Spleen (tissue), 11 donors: Measurements from ENCODE around the gene GYS1. TPM values are rescaled to one million over a fixed set of nuclear protein-coding genes. Genes with fewer than 3 reads are reported as not detected.
A peak's percentile ranks its signal among the peaks of the same experiment; 100 is the strongest.

ENCODE experiments used
- DNase-seq: peaks from one replicate; pipeline ENCODE4 v3.0.0-alpha.2; 2020
- H3K27ac ChIP-seq, 8 donors: fragments of 200-600 bp; sonication (generic) in 7 of 8; 1 replicate in 4 of 8; 2 replicates in 4 of 8; pipeline versions ENCODE4 v1.5.0 to v1.8.0; 2016 to 2021; ENCODE audit warnings: inconsistent platforms in 4 of 8, mild to moderate bottlenecking in 4 of 8, moderate library complexity in 1 of 8
- H3K27me3 ChIP-seq, 7 donors: fragments of 200-600 bp; sonication (generic) in 6 of 7; replicated peaks in 1 of 7; 1 replicate in 4 of 7; 2 replicates in 3 of 7; pipeline versions ENCODE4 v1.5.0 to v1.8.0; 2016 to 2021; ENCODE audit warnings: inconsistent platforms in 3 of 7, mild to moderate bottlenecking in 1 of 7
- H3K36me3 ChIP-seq, 6 donors: fragments of 200-600 bp; sonication (generic) in 5 of 6; 1 replicate in 4 of 6; 2 replicates in 2 of 6; pipeline versions ENCODE4 v1.5.0 to v1.8.0; 2016 to 2021; ENCODE audit warnings: inconsistent platforms in 2 of 6
- H3K4me1 ChIP-seq, 6 donors: fragments of 200-600 bp; sonication (generic) in 5 of 6; 1 replicate in 3 of 6; 2 replicates in 3 of 6; pipeline versions ENCODE4 v1.5.0 to v1.8.0; 2016 to 2021; ENCODE audit warnings: inconsistent platforms in 3 of 6
- H3K4me3 ChIP-seq, 8 donors: fragments of 200-600 bp; sonication (generic) in 7 of 8; 1 replicate in 4 of 8; 2 replicates in 4 of 8; pipeline versions ENCODE4 v1.5.0 to v1.8.0; 2016 to 2021; ENCODE audit warnings: inconsistent platforms in 4 of 8, mild to moderate bottlenecking in 4 of 8, moderate library complexity in 2 of 8
- H3K9me3 ChIP-seq, 8 donors: fragments of 200-600 bp; sonication (generic) in 7 of 8; 1 replicate in 4 of 8; 2 replicates in 4 of 8; pipeline versions ENCODE4 v1.5.0 to v1.8.0; 2016 to 2021; ENCODE audit warnings: inconsistent platforms in 4 of 8
- CTCF ChIP-seq, 11 experiments: fragments of 200-600 bp in 7 of 11; fragments of 450-650 bp in 4 of 11; sonication (generic) in 4 of 11; IDR thresholded peaks in 8 of 11; conservative IDR thresholded peaks in 3 of 11; 1 replicate in 7 of 11; 2 replicates in 4 of 11; pipeline versions ENCODE4 v1.4.0 to v1.8.0; 2016 to 2021; ENCODE audit warnings: antibody characterized with exemption in 11 of 11, inconsistent platforms in 4 of 11, mild to moderate bottlenecking in 1 of 11
- POLR2A ChIP-seq, 3 donors: fragments of 450-650 bp; IDR thresholded peaks; one replicate each; pipeline ENCODE4 v1.5.1; 2017; ENCODE audit warnings: antibody characterized with exemption in 3 of 3, mild to moderate bottlenecking in 1 of 3
- POLR2AphosphoS5 ChIP-seq, 3 donors: sonication (generic); formaldehyde crosslinking; IDR thresholded peaks; one replicate each; pipeline ENCODE4 v1.5.1; 2017; ENCODE audit warnings: antibody characterized with exemption in 3 of 3
- WGBS, 5 donors: extraction: QIAGEN DNeasy Blood & Tissue Kit in 3 of 5; methylation state at CpG; one replicate each; pipeline versions ENCODE4 v1.1.5 to v1.1.7; 2013 to 2018; 5-methylcytosine and 5-hydroxymethylcytosine counted together
- intact Hi-C: fragments of 100-400 bp; cut with DNase I; formaldehyde crosslinking; loops from one replicate; pipeline ENCODE4 v1.15.0; 2023; ENCODE audit warnings: low total_unique reads
- polyA plus RNA-seq, 3 donors: library from polyadenylated mRNA; stranded (reverse); fragments of 200-250 nt; gene quantifications; one replicate each; pipeline ENCODE4 v1.2.1, GENCODE V29; 2013
- total RNA-seq, 7 donors: library from RNA; depleted of rRNA in 3 of 7; stranded (reverse); fragments of >200 nt in 3 of 7; fragmentation: NEBNext Ultra II Directional in 4 of 7; extraction: Animal tissue kit (Norgen Biotek cat#: 25700) in 4 of 7; gene quantifications; one replicate each; pipeline versions ENCODE4 v1.1.0 to v1.2.1, GENCODE V29; 2016 to 2021
- donor health status: healthy with polysubstance abuse.
- donor health status: DM: no; HTN: no; CAD: no; lungs with moderate emphysema.
- donor health status: DM: no; HTN: no; CAD: no.
- donor health status: Bipolar disorder and iron deficiency.
- donor health status: healthy.
- donor health status: DM: no; HTN: no; CAD: no.
- donor health status: DM: yes; HTN: yes; CAD: no.

GYS1 gene
- total and polyA plus RNA-seq, 10 donors: 11.9 to 47.1 (median 30.5) TPM

DNA sequence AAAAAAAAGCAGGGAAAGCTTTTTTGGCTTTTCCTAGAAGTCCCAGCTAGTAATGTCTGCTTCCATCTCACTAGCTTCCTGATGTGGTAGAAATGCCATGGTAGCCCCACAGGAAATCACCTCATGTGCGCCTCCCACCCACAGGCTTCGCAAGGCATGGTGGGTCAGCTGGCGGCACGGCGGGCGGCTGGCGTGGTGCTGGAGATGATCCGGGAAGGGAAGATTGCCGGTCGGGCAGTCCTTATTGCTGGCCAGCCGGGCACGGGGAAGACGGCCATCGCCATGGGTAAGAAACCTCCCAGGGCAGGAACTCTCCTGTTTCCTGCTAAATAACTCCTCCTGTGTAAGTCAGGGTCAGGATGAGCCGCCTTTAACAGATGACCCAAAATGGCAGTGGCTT lies 11.0 kb upstream of the GYS1 start:
- no peak for DNase-seq
- Histone ChIP-seq H3K9me3 (no peaks in the 10 kb centered on the region), H3K27ac (no peak overlapping the region), H3K4me3 (no peak overlapping the region), H3K4me1 (peaks cover 0 to 6% (median 0%) of the 10 kb centered on the region in 6 donors), H3K36me3 (peaks cover 4 to 100% (median 50%) of the 10 kb centered on the region in 6 donors), H3K27me3 (no peaks in the 10 kb centered on the region)
- WGBS, 5 donors: 94 to 99% (median 98%) methylated on average over 15 of the region's 15 CpGs
- TF ChIP-seq POLR2AphosphoS5 (IDR thresholded peaks at IDR 0.05): no peak
- TF ChIP-seq CTCF (IDR thresholded peaks at IDR 0.05 in 8 of 11, conservative IDR thresholded peaks at IDR 0.05 in 3 of 11): no peak
- no peak for TF ChIP-seq POLR2A (IDR thresholded peaks at IDR 0.05)
- intact Hi-C loops: no loop called here

DNA sequence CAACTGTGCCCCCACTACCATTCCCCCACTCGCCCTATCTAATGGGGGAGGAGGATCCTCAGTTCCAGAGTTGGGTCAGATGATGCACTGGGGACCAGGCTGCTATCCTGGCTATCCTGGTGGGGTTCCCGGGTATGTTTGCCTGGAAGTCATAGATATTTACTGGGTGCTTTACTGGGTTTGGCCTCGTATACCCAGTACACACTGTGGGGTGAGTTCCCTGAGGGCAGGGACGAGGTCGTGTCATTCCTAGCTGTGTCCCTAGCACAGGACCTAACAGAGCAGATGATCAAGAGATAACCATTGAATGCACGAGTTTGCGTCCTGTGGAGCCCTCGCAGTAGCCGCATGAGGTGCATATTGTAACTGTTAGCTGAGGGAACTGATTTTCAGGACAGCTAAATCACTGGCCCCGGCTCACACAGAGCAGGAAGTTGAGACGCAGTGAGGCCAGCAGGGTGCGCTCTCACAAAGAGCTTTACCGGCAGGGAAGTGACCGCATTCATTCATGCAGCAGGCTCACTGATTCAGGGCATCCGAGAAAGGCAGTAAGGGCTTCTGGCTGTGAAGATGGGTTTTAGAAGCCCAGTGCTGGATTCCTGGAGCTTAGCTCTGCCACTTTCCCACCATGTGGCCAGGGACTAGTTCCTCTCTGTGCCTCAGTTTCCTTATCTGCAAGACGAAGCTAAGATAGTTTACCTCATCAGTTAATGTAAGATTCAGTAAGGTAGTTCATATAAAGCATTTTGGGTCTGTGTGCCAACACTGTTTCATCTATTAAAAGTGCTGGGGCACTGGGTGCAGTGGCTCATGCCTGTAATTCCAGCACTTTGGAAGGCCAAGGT lies 6.6 kb upstream of the GYS1 start:
- TF ChIP-seq POLR2A (IDR thresholded peaks at IDR 0.05) (no peak), POLR2AphosphoS5 (IDR thresholded peaks at IDR 0.05) (no peak), CTCF (IDR thresholded peaks at IDR 0.05 in 8 of 11, conservative IDR thresholded peaks at IDR 0.05 in 3 of 11) (peak; percentile 31 to 76 (median 52))
- Histone ChIP-seq H3K4me3 (no peak overlapping the region), H3K27ac (no peak overlapping the region), H3K36me3 (peaks cover 4 to 56% (median 20%) of the 10 kb centered on the region in 6 donors), H3K4me1 (peaks cover 2 to 24% (median 7%) of the 10 kb centered on the region in 6 donors), H3K27me3 (no peaks in the 10 kb centered on the region), H3K9me3 (no peaks in the 10 kb centered on the region)
- 60 to 70% (median 63%) methylated on average over 14 to 16 of the region's 16 CpGs for WGBS, 5 donors
- peak; percentile 87 for DNase-seq
- intact Hi-C loops: no loop called here

DNA sequence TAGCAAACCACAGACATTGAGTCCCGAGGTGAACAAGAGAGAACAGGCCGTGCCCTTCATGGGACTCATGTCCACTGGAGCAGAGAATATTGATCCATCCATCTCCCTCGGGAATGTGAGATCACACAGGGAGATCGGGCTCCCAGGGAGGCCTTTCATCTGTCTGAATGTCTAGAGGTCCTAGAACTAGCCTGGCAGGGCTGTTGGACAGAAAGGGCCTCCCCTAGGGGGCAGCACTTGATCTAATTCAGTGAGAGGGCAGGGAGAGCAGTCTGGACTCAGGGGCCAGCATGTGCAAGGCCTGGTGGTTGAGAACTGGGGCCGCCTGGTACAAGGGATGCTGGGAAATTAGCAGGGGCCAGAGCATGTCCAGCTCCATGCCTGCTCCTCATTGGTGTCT lies 4.9 kb upstream of the GYS1 start:
- no peaks in the 10 kb centered on the region for H3K27me3 ChIP-seq
- no peak overlapping the region for H3K4me3 ChIP-seq
- no peaks in the 10 kb centered on the region for H3K9me3 ChIP-seq
- H3K27ac ChIP-seq: no peak overlapping the region
- DNase-seq: no peak
- peaks cover 0 to 39% (median 6%) of the 10 kb centered on the region in 6 donors for H3K36me3 ChIP-seq
- intact Hi-C loops: no loop called here
- no peak for TF ChIP-seq POLR2A (IDR thresholded peaks at IDR 0.05)
- TF ChIP-seq CTCF (IDR thresholded peaks at IDR 0.05 in 8 of 11, conservative IDR thresholded peaks at IDR 0.05 in 3 of 11): peak in 6 of 11 experiments; percentile 22 to 50 (median 48)
- 83 to 87% (median 85%) methylated on average over 5 of the region's 5 CpGs for WGBS, 5 donors
- H3K4me1 ChIP-seq: peaks cover 8 to 34% (median 17%) of the 10 kb centered on the region in 6 donors

DNA sequence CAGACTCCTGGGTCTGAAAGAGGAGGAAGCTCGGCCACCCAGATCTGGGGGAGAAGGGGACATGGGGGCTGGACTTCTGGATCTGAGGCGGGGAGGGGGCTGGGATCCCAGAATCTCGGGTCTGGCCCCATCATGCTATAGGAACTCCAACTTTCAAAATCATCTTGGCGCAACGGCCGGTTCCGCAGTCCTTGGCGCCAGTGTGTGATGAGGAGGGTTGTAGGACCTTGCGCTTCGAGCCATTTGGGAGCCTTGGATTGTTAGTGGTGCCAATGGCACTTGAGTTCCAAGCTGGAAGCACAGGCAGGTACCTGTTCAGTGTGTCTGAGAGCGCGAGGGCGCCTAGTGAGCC lies 902 bp upstream of the GYS1 start:
- TF ChIP-seq CTCF (IDR thresholded peaks at IDR 0.05 in 8 of 11, conservative IDR thresholded peaks at IDR 0.05 in 3 of 11) (no peak), POLR2AphosphoS5 (IDR thresholded peaks at IDR 0.05) (no peak), POLR2A (IDR thresholded peaks at IDR 0.05) (no peak)
- Histone ChIP-seq H3K27me3 (no peaks in the 10 kb centered on the region), H3K4me1 (peaks cover 14 to 61% (median 37%) of the 10 kb centered on the region in 6 donors), H3K4me3 (peak overlapping the region; percentile 60 to 90 (median 80)), H3K9me3 (no peaks in the 10 kb centered on the region), H3K27ac (peak overlapping the region; percentile 80 to 98 (median 94)), H3K36me3 (peaks cover 0 to 23% (median 4%) of the 10 kb centered on the region in 6 donors)
- intact Hi-C loops: no loop called here
- DNase-seq: no peak
- 1 to 4% (median 1%) methylated on average over 8 to 13 of the region's 13 CpGs for WGBS, 5 donors
